ENCODE measurements around the gene NES.

Gene NES

GRCh38 chr1:156655904-156656516, 21.2 kb downstream of the NES start:
- Mint-ChIP-seq H3K27ac (no peak overlapping the region), H3K4me3 (no peak overlapping the region), H3K9me3 (no peaks in the 10 kb centered on the region), H3K4me1 (peaks cover 32% of the 10 kb centered on the region), H3K36me3 (ENCODE audit: low read depth) (no peaks in the 10 kb centered on the region), H3K27me3 (peaks cover 60% of the 10 kb centered on the region)
- no peak for DNase-seq
- no peak for ATAC-seq

DNA sequence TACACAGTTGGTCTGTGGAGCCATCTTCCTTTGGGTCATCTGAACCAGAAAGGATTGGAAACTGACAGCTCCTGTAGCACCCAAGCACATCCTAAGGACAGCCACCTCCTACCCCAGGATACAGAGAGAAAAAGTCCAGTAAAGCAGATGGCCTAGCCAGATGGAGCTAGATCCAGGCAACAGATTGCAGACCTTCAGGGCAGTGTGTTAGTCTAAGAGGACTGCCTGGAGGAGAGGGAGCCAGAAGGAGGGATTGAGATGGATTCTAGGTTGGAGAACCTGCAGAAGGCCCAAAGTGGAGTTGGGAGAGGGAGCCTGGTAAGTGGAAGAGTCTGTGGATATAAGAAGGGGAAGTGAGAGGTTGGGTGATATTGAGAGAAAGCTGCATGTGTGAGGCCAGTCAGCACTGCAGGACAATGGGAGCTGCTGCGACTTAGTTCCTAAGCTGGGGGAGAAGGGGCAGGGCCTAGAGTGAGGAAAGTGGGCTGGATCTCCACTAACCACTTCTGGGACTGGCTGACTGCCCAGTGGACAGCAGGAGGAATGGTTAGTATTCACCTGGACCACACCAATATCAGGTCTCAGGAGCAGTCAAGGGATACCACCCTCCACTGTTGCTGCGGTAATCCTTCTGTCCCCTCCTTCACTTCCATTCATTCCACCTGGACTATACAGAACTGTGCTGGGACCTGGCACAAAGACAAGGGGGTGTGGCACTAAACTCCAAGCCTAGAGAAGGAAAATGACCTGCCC, 21.9 kb downstream of the NES start:
- no peak for ATAC-seq
- Mint-ChIP-seq H3K36me3 (ENCODE audit: low read depth) (no peaks in the 10 kb centered on the region), H3K9me3 (no peaks in the 10 kb centered on the region), H3K4me3 (no peak overlapping the region), H3K4me1 (peaks cover 29% of the 10 kb centered on the region), H3K27me3 (peaks cover 66% of the 10 kb centered on the region), H3K27ac (no peak overlapping the region)
- no peak for DNase-seq

DNA sequence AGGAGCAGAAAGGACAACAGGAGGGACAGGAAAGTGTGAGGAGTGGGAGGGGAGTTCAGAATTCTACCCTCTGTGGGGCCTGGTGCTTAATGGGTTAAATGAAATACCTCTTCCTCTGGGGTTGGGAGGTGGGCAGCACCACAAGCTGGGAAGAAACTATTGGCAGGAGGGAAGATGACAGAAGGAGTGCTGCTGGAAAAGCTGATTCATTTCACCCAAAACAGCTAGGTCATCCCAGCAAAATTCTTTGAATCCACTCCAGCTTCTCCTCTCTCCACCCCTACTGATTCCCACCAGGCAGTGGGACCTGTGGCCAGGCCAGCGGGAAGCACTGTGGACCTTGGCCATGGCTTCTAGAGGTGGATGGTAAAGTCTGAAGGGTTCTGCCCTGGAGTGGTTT, 22.5 kb downstream of the NES start:
- H3K4me1 Mint-ChIP-seq, result peaks cover 22% of the 10 kb centered on the region
- H3K9me3 Mint-ChIP-seq, result no peaks in the 10 kb centered on the region
- H3K36me3 Mint-ChIP-seq (ENCODE audit: low read depth), result no peaks in the 10 kb centered on the region
- no peak overlapping the region for H3K27ac Mint-ChIP-seq
- ATAC-seq (no peak), DNase-seq (no peak)
- H3K27me3 Mint-ChIP-seq, result peaks cover 71% of the 10 kb centered on the region
- no peak overlapping the region for H3K4me3 Mint-ChIP-seq

DNA sequence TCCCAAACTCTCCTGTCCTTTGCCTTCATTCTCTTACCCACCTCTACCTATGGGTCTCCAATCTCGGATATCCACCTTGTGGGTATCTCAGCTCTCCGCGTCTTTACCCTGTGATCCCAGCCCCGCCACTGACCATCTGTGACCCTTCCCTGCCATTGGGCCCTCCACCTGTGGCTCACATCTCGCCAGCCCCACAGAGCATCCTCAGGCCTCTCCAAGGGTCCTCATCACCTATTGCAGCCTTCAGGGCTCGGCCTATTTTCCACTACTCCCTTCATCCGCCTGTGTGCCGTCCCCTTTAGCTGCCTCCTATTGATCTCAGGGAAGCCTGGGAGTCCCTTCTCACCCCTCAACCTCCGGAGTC, 24.2 kb downstream of the NES start:
- DNase-seq (no peak), ATAC-seq (no peak)
- Mint-ChIP-seq H3K9me3 (no peaks in the 10 kb centered on the region), H3K27me3 (peaks cover 81% of the 10 kb centered on the region), H3K27ac (no peak overlapping the region), H3K4me1 (peaks cover 14% of the 10 kb centered on the region), H3K36me3 (ENCODE audit: low read depth) (no peaks in the 10 kb centered on the region), H3K4me3 (no peak overlapping the region)

GRCh38 chr1:156652131-156652991, 24.8 kb downstream of the NES start:
- no peak overlapping the region for H3K27ac Mint-ChIP-seq
- H3K27me3 Mint-ChIP-seq, result peaks cover 85% of the 10 kb centered on the region
- DNase-seq (no peak), ATAC-seq (no peak)
- H3K4me3 Mint-ChIP-seq, result no peak overlapping the region
- no peaks in the 10 kb centered on the region for H3K36me3 Mint-ChIP-seq (ENCODE audit: low read depth)
- H3K9me3 Mint-ChIP-seq, result no peaks in the 10 kb centered on the region
- peaks cover 8% of the 10 kb centered on the region for H3K4me1 Mint-ChIP-seq

- no peaks in the 10 kb centered on the region for H3K36me3 Mint-ChIP-seq (ENCODE audit: low read depth)
- no peaks in the 10 kb centered on the region for H3K9me3 Mint-ChIP-seq
- H3K4me3 Mint-ChIP-seq, result no peak overlapping the region
- ATAC-seq, result no peak
- no peaks in the 10 kb centered on the region for H3K4me1 Mint-ChIP-seq
- peaks cover 84% of the 10 kb centered on the region for H3K27me3 Mint-ChIP-seq
- H3K27ac Mint-ChIP-seq, result no peak overlapping the region
- DNase-seq, result no peak
Observed at GRCh38 chr1:156648951-156649350, 28.3 kb downstream of the NES start.

GRCh38 chr1:156648496-156648895, 28.7 kb downstream of the NES start:
- no peaks in the 10 kb centered on the region for H3K9me3 Mint-ChIP-seq
- no peaks in the 10 kb centered on the region for H3K36me3 Mint-ChIP-seq (ENCODE audit: low read depth)
- H3K27ac Mint-ChIP-seq, result no peak overlapping the region
- DNase-seq (no peak), ATAC-seq (no peak)
- no peak overlapping the region for H3K4me3 Mint-ChIP-seq
- H3K4me1 Mint-ChIP-seq, result peaks cover 3% of the 10 kb centered on the region
- peaks cover 83% of the 10 kb centered on the region for H3K27me3 Mint-ChIP-seq

GRCh38 chr1:156647351-156647750, 29.9 kb downstream of the NES start:
- DNase-seq (no peak), ATAC-seq (no peak)
- Mint-ChIP-seq H3K4me1 (peaks cover 12% of the 10 kb centered on the region), H3K27ac (no peak overlapping the region), H3K9me3 (no peaks in the 10 kb centered on the region), H3K4me3 (no peak overlapping the region), H3K27me3 (peaks cover 85% of the 10 kb centered on the region), H3K36me3 (ENCODE audit: low read depth) (no peaks in the 10 kb centered on the region)

DNA sequence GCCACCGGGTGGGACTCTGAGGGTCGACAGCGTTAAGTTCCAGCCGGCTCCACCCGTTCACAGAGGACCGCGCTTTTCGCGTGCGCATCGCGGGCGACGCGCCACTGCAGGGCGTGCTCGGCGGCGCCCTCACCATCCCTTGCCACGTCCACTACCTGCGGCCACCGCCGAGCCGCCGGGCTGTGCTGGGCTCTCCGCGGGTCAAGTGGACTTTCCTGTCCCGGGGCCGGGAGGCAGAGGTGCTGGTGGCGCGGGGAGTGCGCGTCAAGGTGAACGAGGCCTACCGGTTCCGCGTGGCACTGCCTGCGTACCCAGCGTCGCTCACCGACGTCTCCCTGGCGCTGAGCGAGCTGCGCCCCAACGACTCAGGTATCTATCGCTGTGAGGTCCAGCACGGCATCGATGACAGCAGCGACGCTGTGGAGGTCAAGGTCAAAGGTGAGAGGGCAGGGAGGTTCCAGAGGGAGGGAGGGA, 30.4 kb downstream of the NES start:
- Mint-ChIP-seq H3K9me3 (no peaks in the 10 kb centered on the region), H3K36me3 (ENCODE audit: low read depth) (no peaks in the 10 kb centered on the region), H3K4me1 (peaks cover 13% of the 10 kb centered on the region), H3K4me3 (no peak overlapping the region), H3K27me3 (peaks cover 83% of the 10 kb centered on the region), H3K27ac (no peak overlapping the region)
- no peak for DNase-seq
- no peak for ATAC-seq

- H3K27ac Mint-ChIP-seq, result no peak overlapping the region
- DNase-seq (no peak), ATAC-seq (no peak)
- peaks cover 21% of the 10 kb centered on the region for H3K4me1 Mint-ChIP-seq
- H3K36me3 Mint-ChIP-seq (ENCODE audit: low read depth), result no peaks in the 10 kb centered on the region
- peaks cover 84% of the 10 kb centered on the region for H3K27me3 Mint-ChIP-seq
- no peak overlapping the region for H3K4me3 Mint-ChIP-seq
- H3K9me3 Mint-ChIP-seq, result no peaks in the 10 kb centered on the region
Observed at GRCh38 chr1:156645666-156646065, 31.5 kb downstream of the NES start.

- no peaks in the 10 kb centered on the region for H3K36me3 Mint-ChIP-seq (ENCODE audit: low read depth)
- no peaks in the 10 kb centered on the region for H3K9me3 Mint-ChIP-seq
- no peak overlapping the region for H3K4me3 Mint-ChIP-seq
- no peak for DNase-seq
- H3K27ac Mint-ChIP-seq, result no peak overlapping the region
- peaks cover 85% of the 10 kb centered on the region for H3K27me3 Mint-ChIP-seq
- H3K4me1 Mint-ChIP-seq, result peaks cover 22% of the 10 kb centered on the region
- ATAC-seq, result no peak
Observed at GRCh38 chr1:156645056-156645455, 32.2 kb downstream of the NES start.

DNA sequence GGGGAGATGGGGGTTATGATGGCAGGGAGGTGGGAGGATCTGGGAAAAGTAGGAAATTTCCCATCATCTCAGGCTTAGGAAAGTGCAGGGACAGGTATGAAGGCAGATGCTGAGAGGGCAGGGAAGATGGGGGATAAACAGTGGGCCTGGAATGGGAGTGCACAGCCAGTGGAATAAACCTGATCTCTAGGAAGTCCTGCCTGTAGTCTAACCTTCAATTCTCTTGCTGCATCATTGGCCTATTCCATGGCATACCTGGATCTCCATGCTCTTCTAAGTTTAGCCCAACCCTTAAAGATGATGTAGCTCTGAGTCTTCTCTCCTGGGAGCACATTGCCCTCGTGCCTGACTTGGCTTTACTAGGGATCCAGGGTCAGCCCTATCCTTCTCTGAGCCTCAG, 32.6 kb downstream of the NES start:
- Mint-ChIP-seq H3K4me3 (no peak overlapping the region), H3K27me3 (peaks cover 87% of the 10 kb centered on the region), H3K36me3 (ENCODE audit: low read depth) (no peaks in the 10 kb centered on the region), H3K27ac (no peak overlapping the region), H3K4me1 (peaks cover 22% of the 10 kb centered on the region), H3K9me3 (no peaks in the 10 kb centered on the region)
- DNase-seq (no peak), ATAC-seq (no peak)

GRCh38 chr1:156644146-156644545, 33.1 kb downstream of the NES start:
- Mint-ChIP-seq H3K4me1 (peaks cover 22% of the 10 kb centered on the region), H3K9me3 (no peaks in the 10 kb centered on the region), H3K27me3 (peaks cover 90% of the 10 kb centered on the region), H3K27ac (no peak overlapping the region), H3K36me3 (ENCODE audit: low read depth) (no peaks in the 10 kb centered on the region), H3K4me3 (no peak overlapping the region)
- DNase-seq, result no peak
- ATAC-seq, result no peak

GRCh38 chr1:156643778-156644092, 33.5 kb downstream of the NES start:
- Mint-ChIP-seq H3K4me3 (no peak overlapping the region), H3K27ac (no peak overlapping the region), H3K27me3 (peaks cover 90% of the 10 kb centered on the region), H3K9me3 (no peaks in the 10 kb centered on the region), H3K36me3 (ENCODE audit: low read depth) (no peaks in the 10 kb centered on the region), H3K4me1 (peaks cover 22% of the 10 kb centered on the region)
- DNase-seq (peak; percentile 25), ATAC-seq (peak; percentile 67)

Data from activated naive CD8-positive, alpha-beta T cell treated with anti-CD3 and anti-CD28 coated beads, Interleukin-2, amount 50 U/mL, for 24 hours (primary cell).